OCI-M2 (cell line): ENCODE data around the gene RPUSD2.
A peak's percentile ranks its signal among the peaks of the same experiment; 100 is the strongest.
"Not testable (repeated sequence)": the region's sequence is repeated elsewhere in the genome, so short reads cannot be mapped to it uniquely, and the experiment has no call there.

Experiments used
- DNase-seq: peaks from one replicate; lab custom pipeline; 2025; ENCODE audit not compliant: unreplicated experiment; lab: John Stamatoyannopoulos, UW

The RPUSD2 gene

DNA sequence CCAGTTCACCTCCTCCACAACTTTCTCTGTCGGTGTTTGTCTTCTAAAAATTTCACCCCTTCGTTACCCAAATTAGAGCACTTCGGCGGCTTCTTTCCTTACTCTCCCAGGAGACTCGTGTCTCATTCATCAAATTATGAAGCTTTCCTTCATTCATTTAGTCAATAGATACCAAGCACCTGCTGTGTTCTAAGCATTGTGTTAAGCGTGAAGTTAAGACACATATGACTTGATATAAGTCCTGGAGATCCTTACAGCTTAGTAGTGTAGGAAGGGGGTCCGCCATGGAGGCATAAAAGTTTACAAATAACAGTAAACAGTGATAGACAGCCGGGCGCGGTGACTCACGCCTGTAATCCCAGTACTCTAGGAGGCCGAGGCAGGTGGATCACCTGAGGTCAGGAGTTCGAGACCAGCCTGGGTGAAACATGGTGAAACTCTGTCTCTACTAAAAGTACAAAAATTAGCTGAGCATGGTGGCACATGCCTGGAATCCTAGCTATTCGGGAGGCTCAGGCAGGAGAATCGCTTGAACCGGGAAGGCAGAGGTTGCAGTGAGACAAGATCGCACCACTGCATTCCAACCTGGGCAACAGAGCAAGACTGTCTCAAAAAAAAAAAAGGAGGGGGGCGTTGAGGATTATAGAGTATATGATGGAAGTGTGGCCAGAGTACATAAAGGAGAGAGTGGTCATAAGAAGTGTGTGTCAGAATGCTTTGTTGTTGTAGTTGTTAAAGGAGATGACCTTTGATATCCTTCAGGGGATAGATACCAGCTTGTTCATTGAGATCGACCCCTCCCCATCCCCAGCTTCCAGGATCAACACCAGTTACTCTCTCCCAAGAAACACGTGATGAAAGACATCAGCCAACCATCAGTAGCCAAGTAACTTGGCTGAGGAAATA lies 3.5 kb upstream of the RPUSD2 start:
- DNase-seq = no peak

DNA sequence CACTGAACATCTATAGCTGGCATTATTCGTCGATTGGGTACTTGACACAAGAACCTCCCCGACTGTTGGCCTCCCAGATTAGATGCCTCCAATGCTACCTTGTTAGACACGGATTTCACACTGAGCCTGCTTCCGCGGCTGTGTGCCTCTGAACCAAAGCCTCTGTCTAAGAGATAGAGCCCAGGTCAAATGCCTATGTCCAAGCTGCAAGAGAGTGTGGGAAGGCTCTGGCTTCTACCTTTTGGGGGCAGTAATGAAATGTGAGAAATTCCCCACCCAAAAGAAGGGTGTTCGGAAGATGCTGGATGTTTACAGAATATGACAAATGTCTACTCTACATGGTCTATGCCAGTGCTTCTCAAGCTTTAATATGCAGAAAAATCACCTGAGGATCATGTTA lies 2.0 kb upstream of the RPUSD2 start:
- peak; percentile 10 for DNase-seq

DNA sequence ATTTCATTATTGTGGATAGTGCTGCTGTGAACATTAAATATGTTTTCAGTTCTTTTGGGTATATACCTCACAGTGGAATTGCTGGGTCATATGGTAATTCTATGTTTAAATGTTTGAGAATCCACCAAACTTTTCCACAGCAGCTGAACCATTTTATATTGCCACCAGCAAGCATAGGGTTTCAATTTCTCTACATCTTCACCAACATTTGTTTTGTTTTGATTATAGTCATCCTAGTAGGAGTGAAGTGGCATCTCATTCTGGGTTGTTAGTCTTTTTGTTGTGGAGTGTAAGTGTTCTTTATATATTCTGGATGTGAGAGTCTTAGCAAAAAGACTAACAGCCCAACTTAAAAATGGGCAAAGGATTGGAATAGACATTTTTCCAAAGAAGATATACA lies 6.0 kb downstream of the RPUSD2 start:
- DNase-seq = no peak

DNA sequence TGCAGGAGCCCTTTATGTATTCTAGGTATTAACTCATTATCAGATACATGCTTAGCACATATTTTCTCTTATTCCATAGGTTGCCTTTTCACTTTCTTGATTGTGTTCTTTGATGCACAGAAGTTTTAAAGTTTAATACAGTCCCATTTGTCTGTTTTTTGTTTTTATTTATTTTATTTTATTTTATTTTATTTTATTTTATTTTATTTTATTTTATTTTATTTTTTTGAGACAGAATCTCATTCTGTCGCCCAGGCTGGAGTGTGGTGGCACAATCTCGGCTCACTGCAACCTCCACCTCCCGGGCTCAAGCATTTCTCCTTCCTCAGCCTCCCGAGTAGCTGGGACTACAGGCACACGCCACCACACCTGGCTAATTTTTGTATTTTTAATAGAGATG lies 7.8 kb downstream of the RPUSD2 start:
- DNase-seq = not testable (repeated sequence)

DNA sequence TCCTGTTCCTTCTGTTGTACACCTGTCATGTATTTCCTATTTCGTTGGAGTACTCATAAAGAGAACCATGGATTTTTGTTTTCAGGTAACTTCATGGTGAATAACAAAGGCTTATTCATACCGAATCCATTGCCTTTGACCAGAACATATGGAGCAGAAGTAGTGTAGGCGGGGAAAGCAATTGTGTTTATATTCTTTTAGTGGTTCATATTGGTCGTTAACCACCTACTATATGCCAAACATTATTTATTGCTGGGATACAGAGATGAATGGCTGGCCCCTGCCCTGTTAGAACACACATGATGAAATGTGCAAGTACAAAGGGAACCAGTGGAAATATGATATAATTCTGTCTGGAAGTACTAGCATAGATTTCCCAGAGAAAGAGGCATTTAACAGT lies 9.8 kb downstream of the RPUSD2 start:
- DNase-seq = no peak

DNA sequence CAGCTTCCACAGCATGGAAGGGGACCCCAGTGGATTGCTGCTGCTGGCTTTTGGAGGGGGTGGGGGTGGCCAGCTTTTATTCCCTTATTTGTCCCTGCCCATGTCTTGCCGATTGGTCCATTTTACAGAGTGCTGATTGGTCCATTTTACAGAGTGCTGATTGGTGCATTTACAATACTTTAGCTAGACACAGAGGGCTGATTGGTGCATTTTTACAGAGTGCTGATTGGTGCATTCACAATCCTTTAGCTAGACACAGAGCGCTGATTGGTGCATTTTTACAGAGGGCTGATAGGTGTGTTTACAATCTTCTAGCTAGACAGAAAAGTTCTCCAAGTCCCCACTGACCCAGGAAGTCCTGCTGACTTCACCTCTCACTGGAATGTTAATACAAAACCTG lies 12.7 kb downstream of the RPUSD2 start:
- not testable (repeated sequence) for DNase-seq

DNA sequence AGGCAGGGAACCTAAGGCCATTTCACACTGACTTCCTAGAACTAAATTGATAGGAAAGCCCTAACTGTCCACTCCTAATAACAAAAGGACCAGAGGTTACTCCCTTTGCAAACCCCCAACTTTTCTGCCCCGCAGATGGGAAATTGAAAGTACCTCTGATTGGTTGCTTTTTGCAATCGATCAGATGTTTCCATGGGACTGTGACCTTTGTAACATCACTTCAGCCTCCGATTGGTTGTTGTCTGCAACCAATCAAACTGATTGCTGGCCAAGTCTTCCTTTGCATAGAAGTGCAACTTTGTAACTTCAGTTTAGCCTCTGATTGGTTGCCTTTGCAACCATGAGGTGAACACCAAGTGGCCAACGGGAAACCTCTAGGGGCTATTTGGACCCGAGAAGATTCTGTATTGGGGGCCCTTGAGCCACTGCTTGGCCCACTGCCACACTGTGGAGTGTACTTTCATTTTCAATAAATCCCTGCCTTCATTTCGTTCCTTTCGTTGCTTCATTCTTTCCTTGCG lies 13.7 kb downstream of the RPUSD2 start:
- peak; percentile 60 for DNase-seq

DNA sequence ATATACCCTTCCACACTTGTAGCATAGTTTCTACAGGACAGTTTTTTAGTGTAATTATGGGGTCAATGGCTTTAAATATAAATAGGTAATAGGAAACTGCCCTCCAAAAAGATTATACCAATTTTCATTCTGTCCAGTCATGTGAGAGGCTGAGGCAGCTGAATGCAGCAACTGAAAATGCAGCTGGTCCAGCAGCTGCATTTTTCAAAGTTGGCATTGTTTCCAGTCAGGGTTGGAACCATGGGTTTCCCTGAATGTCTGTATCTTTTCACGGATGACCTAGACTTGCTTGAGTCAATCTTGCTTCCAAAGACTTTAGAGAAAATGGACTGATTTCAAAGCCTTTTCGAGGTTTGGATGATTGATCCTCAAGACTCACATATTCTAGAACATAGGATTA lies 15.1 kb downstream of the RPUSD2 start:
- no peak for DNase-seq

DNA sequence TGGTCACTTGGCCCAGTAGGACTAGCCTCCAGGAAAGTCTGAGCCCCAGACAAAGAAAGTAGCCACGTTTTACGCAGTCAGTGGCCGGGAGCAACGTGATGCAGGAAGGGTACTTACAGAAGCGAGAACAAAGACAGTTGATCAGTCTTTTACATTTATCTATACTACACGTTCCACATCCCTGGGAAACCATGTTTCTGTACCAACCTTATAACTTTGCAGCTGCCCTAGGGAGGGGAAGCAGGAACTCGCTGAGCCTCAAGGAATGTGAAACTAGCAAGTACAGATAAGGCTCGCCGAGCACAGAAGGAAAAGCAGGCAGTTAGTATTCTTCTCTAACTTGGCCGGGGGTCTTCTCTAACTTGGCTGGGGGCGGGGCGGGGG lies 21.6 kb downstream of the RPUSD2 start:
- peak; percentile 52 for DNase-seq

DNA sequence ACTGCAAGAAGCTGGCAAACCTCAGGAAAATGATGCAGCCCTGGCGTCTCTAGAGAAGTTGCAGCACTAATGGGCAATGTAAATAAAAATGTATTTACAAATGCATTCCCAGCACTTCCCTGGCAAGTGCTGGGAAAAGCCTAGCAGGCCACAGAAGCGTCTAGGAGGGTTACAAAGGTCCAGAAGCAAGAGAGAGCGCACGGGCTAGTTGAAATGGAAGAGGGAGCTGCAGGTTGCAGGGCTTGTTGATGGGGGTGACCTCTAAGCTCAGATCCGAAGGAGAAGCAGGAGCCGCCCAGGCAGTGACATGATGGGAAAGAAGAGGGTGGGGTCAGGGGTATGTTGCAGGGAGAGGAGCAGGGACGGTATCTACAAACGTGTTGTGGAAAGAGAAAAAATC lies 22.3 kb downstream of the RPUSD2 start:
- no peak for DNase-seq

DNA sequence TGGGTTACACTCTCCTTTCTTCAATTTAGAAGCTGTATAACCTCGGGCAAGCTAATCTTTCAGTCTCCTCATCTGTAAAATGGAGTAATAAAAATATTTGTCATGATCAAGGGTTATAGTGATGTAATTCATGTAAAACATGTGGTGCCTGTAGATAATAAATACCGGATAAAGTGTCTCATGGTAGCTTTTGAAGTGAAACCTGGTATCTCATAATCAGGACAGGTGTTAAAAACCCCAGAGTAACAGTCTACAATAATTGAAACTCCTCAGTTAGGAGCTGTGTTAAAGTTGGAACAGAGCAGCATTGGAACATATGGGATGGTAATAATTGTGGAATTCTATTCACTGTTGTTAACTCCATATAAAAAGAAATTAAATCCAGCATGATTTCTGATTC lies 24.1 kb downstream of the RPUSD2 start:
- no peak for DNase-seq

DNA sequence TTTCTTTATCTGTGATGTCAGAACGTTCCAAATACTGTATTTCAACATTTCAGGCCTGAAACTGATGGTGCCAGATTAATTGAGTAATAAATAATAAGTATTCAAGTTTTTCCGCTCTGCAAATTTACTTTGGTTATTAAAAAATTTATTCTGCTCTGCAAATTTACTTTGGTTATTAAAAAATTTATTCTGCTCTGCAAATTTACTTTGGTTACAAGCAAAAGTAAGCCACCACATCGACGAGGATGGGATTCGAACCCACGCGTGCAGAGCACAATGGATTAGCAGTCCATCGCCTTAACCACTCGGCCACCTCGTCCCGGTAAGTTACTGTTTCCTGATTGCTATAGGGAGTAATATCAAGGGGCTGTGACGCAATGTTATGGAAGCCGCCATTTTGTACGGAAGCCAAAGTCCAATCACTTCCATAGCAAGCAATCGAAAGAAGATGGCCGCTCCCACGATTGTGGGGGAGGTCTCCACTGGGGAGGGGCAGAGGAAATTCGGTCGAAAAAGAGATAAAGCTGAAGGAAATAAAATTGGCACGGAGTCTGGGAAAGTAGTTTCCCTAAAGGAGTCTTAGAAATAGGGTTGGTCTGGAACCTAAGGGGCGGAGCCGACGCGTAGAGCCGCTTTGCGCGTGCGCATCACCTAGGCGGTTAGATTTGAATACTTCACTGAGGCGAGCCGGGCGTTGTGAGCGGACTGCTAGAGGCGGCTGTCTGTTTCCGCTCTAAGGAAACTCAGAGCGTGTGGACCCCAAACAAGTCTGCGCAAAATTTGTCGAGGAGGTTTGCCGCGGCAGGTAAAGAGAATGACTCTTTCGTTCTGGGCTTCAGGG lies 24.7 kb downstream of the RPUSD2 start, which contains the start of gene KNL1:
Gene KNL1 (plus strand): TSS at position 662 of the 841 bp plus-strand sequence. CDS start 8,683 bp downstream, outside the sequence.
- DNase-seq = peak; percentile 95

DNA sequence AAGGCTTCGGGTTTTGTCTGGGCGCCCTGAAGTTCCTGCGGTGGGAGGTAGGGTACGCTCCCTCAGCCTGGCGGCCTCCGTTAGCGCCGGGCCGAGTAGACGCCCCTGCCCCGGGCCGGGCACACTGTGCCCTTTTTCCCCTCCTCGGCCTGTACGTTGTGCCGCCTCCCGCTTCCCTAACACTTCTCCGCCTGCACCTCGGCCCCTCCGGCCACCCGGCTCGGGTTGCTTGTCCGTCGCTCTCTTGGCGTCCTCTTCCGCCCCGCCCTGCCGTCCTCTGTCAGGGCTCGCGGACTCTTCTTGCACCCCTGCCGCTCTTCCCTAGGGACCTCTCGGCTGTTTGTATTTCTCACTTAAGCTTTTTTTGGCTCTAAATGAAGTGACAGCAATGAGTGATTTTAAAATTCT lies 25.3 kb downstream of the RPUSD2 start:
- no peak for DNase-seq

DNA sequence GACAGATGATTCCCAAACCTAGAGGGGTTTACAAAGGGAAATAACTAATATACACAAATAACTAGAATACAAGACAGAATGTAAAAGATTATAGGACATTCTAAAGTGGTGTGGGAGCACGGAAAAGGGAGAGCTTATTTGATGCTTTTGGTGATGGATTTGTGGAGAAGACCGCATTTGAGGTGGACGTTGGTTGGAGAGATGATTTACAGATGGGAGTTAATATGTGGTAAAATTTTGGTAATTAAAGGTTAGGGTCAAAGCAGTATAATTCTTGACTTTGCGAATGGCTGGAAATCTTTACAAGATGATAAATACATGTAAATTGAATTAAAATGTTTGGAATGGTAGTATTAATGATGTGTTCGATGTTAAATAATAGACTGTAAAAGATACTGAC lies 26.1 kb downstream of the RPUSD2 start:
- DNase-seq = no peak

DNA sequence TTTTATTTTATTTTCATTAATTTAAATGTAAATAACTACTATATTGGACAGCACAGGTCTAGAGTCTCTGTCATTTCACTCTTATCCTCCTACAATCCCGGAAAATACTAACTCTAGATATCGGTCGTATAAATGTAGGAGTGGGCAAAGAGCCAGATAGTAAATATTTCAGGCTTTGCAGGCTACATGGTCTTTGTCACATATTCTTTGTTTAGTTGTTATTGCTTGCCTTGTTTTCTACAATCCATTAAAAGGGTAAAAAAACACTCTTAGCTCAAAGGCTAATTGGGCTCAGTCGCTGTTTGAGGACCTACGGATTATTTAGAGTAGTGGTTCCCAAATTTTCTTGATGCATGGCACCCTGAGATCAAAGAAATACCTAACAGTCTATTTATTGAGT lies 26.7 kb downstream of the RPUSD2 start:
- DNase-seq = no peak

DNA sequence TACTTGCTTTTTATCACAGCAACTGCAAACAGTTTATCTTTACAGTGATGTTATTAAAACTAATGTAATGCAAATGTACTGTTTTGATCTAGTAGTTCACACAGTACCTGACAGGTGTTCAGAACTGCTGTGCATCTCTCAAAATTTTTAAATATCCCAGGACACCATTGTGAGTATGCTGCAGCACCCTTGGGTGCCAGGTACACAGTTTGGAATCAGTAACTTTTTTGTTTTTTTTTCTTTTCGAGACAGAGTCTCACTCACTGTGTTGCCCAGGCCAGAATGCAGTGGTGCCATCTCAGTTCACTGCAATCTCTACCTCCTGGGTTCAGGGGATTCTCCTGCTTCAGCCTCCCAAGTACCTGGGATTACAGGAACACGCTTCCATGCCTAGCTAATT lies 27.9 kb downstream of the RPUSD2 start:
- DNase-seq = no peak

DNA sequence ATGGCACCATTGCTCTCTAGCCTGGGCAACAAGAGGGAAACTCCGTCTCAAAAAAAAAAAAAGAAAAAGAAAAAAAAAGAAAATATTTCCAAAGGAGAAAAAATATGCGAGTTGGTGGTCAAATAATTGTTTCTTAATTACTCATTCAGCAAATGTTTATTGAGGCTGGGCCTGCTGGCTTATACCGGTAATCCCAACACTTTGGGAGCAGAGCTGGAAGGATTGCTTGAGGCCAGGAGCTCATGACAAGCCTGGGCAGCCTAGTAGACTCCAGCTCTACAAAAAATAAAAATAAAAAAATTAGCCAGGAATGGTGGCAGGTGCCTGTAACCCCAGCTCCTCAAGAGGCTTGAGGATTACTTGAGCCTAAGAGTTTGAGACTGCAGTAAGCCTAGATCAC lies 29.0 kb downstream of the RPUSD2 start:
- DNase-seq = no peak

DNA sequence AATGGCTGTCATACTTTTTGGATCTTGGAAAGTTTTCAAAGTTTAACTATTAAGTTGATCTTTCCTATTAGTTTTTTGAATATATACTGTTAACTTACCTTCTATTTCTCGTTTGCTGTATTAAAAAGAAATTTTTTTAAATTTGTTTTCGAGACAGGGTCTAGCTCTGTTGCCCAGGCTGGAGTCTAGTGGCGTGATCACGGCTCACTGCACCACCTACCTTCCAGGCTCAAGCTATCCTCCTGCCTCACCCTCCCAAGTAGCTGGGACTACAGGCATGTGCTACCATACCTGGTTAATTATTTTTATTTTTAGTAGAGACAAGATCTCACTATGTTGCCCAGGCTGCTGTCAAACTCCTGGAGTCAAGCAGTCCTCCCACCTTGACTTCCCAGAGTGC lies 29.6 kb downstream of the RPUSD2 start:
- no peak for DNase-seq

DNA sequence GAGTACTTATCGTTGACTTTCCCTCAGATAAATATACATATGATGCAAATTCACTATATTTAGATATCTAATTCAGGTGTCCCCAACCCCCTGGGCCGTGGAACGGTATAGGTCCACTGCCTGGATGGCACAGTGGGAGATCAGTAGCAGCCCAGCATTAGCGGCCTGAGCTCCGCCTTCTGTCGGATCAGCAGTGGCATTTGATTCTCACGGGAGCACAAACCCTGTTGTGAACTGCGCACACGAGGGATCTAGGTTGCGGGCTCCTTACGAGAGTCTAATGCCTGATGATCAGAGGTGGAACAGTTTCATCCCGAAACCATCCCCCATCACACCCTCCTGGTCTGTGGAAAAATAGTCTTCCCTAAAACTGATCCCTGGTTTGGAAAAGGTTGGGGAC lies 31.9 kb downstream of the RPUSD2 start:
- no peak for DNase-seq

DNA sequence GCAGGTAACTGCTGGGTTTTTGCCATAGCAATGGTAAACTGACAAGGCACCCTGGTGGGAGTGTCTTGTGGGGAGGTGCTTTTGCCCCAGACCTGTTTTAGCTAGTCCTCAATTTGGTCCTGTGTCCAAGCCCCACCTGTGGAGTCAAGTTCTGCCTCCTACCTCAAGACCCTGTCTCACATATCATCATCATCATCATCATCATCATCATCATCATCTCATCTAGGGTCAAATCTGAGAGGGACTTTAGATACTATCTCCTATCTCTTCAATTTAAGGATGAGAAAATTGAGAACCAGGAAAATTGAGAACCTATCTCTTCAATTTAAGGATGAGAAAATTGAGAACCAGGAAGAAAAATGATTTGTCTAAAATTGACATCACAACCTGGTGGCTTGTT lies 34.8 kb downstream of the RPUSD2 start:
- no peak for DNase-seq

DNA sequence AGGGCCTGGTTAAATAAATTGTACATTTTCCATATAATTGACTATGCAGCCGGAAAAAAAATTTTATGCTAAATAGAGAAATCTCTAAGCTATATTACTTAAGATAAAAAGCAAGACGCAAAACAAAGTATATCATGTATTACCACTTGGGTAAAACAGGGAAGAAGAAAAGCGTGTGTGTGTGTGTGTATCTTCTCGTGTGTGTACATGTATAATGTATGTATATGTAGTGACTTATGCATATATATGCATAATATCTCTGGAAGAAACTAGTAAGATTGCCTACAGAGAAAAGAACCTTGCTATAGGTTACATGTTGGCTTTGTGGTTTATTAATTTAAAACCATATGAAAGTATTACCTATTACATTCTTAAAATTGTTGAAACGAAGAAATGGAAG lies 44.0 kb downstream of the RPUSD2 start:
- DNase-seq = no peak

DNA sequence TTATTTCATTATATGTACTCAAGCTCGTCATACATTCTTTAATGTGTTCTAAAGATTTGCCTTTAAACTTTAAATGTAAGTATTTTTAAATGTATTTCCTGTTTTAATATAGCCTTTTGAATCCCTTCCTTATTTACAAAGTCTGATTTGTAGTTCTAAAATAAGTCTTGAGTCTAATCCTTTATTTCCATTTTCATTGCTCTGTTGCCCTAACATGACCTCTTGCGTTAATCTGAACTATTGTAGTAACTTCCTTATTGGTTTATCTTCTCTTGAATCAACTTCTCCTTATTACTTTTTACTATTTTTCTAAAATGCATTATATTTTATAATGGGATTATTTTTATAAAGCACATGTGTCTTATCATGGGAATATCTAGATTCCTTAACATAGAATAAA lies 48.9 kb downstream of the RPUSD2 start:
- no peak for DNase-seq
